ENCODE measurements around the gene ZNF682. TPM values are rescaled to one million over a fixed set of nuclear protein-coding genes. Genes with fewer than 3 reads are reported as not detected.
"Not testable (repeated sequence)": the region's sequence is repeated elsewhere in the genome, so short reads cannot be mapped to it uniquely, and the experiment has no call there.

Gene ZNF682
- total RNA-seq (ENCODE audit: unreplicated experiment), result 23.9 TPM
- long read RNA-seq, transcript ZNF682-203 (4 exons, 3,245 nt), result major isoform, 8 of 13 reads
- long read RNA-seq, partial matches to known transcripts, result 0 of 13 reads
- long read RNA-seq, other reads (novel, unspliced or antisense), result 3 of 13 reads

DNA sequence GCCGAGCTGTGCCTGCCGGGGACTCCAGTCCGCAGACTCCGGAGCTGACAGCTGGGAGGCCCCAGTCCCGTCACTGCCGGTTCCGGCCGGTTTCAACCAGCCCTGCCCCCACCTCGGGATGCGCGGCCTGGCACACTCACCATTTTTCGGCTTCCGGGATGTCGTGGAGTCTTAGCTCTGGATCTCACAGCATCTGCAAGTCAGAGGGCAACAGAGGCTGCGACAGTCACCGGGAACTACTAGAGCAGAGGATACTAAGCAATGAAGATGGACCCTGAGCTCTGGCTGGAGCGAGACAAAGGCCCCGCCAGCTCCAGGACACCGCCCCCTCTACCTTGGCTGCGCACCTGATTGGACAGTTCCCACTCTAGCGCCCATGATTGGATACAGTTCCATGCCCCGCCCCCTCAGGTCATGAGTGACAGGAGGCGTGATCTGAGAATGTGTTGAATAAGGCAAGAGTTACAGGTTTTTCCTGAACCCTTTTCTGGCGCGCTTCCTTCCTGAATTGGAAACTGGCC lies at the start of gene ZNF682:
TSS of gene ZNF682 (minus strand) at position 303 of the 521 bp plus-strand sequence. CDS start at position 143, 160 bp downstream.
- Mint-ChIP-seq H3K36me3 (ENCODE audit: unreplicated experiment) (no peaks in the 10 kb centered on the region), H3K27ac (ENCODE audit: unreplicated experiment) (peak within 1 kb of the TSS; percentile 98), H3K4me1 (ENCODE audit: low read depth, unreplicated experiment) (peaks cover 12% of the 10 kb centered on the region), H3K9me3 (ENCODE audit: unreplicated experiment) (peaks cover 5% of the 10 kb centered on the region), H3K27me3 (ENCODE audit: unreplicated experiment) (no peaks in the 10 kb centered on the region), H3K4me3 (ENCODE audit: unreplicated experiment) (peak within 1 kb of the TSS; percentile 87)
- TF ChIP-seq, protein P1, sequence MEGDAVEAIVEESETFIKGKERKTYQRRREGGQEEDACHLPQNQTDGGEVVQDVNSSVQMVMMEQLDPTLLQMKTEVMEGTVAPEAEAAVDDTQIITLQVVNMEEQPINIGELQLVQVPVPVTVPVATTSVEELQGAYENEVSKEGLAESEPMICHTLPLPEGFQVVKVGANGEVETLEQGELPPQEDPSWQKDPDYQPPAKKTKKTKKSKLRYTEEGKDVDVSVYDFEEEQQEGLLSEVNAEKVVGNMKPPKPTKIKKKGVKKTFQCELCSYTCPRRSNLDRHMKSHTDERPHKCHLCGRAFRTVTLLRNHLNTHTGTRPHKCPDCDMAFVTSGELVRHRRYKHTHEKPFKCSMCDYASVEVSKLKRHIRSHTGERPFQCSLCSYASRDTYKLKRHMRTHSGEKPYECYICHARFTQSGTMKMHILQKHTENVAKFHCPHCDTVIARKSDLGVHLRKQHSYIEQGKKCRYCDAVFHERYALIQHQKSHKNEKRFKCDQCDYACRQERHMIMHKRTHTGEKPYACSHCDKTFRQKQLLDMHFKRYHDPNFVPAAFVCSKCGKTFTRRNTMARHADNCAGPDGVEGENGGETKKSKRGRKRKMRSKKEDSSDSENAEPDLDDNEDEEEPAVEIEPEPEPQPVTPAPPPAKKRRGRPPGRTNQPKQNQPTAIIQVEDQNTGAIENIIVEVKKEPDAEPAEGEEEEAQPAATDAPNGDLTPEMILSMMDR (IDR thresholded peaks at IDR 0.05; ENCODE audit: partially characterized antibody, unreplicated experiment), result no peak
- peak; percentile 98 for DNase-seq

- H3K27me3 Mint-ChIP-seq (ENCODE audit: unreplicated experiment); H3K36me3 Mint-ChIP-seq (ENCODE audit: unreplicated experiment): not testable (repeated sequence)
- peaks cover 43% of the 10 kb centered on the region for H3K4me1 Mint-ChIP-seq (ENCODE audit: low read depth, unreplicated experiment)
- peaks cover 20% of the 10 kb centered on the region for H3K9me3 Mint-ChIP-seq (ENCODE audit: unreplicated experiment)
- H3K27ac Mint-ChIP-seq (ENCODE audit: unreplicated experiment), result peak overlapping the region; percentile 95
- H3K4me3 Mint-ChIP-seq (ENCODE audit: unreplicated experiment), result peak overlapping the region; percentile 97
- peak; percentile 24 for DNase-seq
Observed at GRCh38 chr19:20082876-20083275, 43.6 kb upstream of the ZNF682 start.

DNA sequence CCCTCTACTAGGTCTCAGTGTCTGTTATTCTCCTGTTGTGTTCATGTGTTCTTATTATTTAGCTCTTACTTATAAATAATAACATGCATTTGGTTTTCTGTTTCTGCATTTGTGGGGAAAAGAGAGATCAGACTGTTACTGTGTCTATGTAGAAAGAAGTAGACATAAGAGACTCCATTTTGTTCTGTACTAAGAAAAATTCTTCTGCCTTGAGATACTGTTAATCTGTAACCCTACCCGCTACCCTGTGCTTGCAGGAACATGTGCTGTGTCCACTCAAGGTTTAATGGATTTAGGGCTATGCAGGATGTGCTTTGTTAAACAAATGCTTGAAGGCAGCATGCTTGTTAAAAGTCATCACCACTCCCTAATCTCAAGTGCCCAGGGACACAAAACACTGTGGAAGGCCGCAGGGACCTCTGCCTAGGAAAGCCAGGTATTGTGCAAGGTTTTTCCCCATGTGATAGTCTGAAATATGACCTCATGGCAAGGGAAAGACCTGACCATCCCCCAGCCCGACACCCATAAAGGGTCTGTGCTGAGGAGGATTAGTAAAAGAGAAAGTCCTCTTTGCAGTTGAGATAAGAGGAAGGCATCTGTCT lies 43.0 kb upstream of the ZNF682 start:
- H3K27me3 Mint-ChIP-seq (ENCODE audit: unreplicated experiment); H3K36me3 Mint-ChIP-seq (ENCODE audit: unreplicated experiment): not testable (repeated sequence)
- Mint-ChIP-seq H3K27ac (ENCODE audit: unreplicated experiment) (peak overlapping the region; percentile 95), H3K4me1 (ENCODE audit: low read depth, unreplicated experiment) (peaks cover 39% of the 10 kb centered on the region), H3K9me3 (ENCODE audit: unreplicated experiment) (peaks cover 17% of the 10 kb centered on the region), H3K4me3 (ENCODE audit: unreplicated experiment) (peak overlapping the region; percentile 97)
- DNase-seq, result peak; percentile 57

- Mint-ChIP-seq H3K4me3 (ENCODE audit: unreplicated experiment) (peak overlapping the region; percentile 97), H3K36me3 (ENCODE audit: unreplicated experiment) (no peaks in the 10 kb centered on the region), H3K27me3 (ENCODE audit: unreplicated experiment) (peaks cover 9% of the 10 kb centered on the region), H3K27ac (ENCODE audit: unreplicated experiment) (peak overlapping the region; percentile 95), H3K4me1 (ENCODE audit: low read depth, unreplicated experiment) (peaks cover 35% of the 10 kb centered on the region), H3K9me3 (ENCODE audit: unreplicated experiment) (peaks cover 17% of the 10 kb centered on the region)
- TF ChIP-seq, protein P1 (IDR thresholded peaks at IDR 0.05; ENCODE audit: partially characterized antibody, unreplicated experiment), result no peak
- DNase-seq, result no peak
Observed at GRCh38 chr19:20080656-20081055, 41.4 kb upstream of the ZNF682 start.

DNA sequence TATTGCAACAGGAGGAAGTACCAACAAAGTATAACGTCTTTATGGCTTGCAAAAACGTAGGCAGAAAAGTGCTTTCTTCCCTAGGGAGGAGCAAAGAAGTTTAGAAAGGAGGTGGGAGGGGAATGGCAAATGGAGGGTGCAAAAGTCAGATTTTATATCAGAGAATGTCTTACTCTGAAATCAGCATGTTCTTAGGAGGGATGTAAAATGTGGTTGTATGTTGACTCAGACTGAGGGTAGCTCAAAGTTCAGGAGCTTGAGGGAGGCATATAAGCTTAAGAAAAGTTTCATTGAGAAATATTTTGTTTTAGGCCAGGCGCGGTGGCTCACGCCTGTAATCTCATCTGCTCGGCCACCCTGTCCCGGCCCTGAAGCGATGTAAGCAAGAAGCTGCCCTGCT lies 40.2 kb upstream of the ZNF682 start:
- H3K4me3 Mint-ChIP-seq (ENCODE audit: unreplicated experiment), result peak overlapping the region; percentile 97
- peak overlapping the region; percentile 95 for H3K27ac Mint-ChIP-seq (ENCODE audit: unreplicated experiment)
- peaks cover 9% of the 10 kb centered on the region for H3K27me3 Mint-ChIP-seq (ENCODE audit: unreplicated experiment)
- H3K9me3 Mint-ChIP-seq (ENCODE audit: unreplicated experiment), result peaks cover 17% of the 10 kb centered on the region
- DNase-seq, result no peak
- TF ChIP-seq, protein P1 (IDR thresholded peaks at IDR 0.05; ENCODE audit: partially characterized antibody, unreplicated experiment), result no peak
- H3K36me3 Mint-ChIP-seq (ENCODE audit: unreplicated experiment), result no peaks in the 10 kb centered on the region
- H3K4me1 Mint-ChIP-seq (ENCODE audit: low read depth, unreplicated experiment), result peaks cover 35% of the 10 kb centered on the region

DNA sequence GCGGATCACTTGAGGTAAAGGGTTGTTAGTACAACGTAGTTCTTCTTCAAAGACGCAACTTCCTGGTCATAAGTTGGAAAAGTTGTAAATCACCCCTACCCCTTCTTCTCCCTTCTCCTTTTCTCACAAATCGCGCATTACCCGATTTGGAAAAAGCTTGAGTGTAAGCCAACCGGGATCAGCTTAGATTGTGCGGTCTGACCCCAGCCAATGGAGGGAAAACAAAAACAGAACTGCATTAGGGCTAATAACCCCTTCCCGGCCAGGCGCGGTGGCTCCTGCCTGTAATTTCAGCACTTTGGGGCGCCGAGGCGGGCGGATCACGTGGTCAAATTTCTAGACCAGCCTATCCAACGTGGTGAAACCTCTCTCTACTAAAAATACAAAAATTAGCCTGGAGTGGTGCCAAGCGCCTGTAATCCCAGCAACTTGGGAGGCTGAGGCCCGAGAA lies 39.3 kb upstream of the ZNF682 start:
- peak overlapping the region; percentile 97 for H3K4me3 Mint-ChIP-seq (ENCODE audit: unreplicated experiment)
- H3K36me3 Mint-ChIP-seq (ENCODE audit: unreplicated experiment), result no peaks in the 10 kb centered on the region
- H3K27me3 Mint-ChIP-seq (ENCODE audit: unreplicated experiment), result peaks cover 9% of the 10 kb centered on the region

More for the DNA sequence above, 39.3 kb upstream of the ZNF682 start:
- TF ChIP-seq, protein P1 (IDR thresholded peaks at IDR 0.05; ENCODE audit: partially characterized antibody, unreplicated experiment), result no peak
- peak; percentile 48 for DNase-seq
- Mint-ChIP-seq H3K4me1 (ENCODE audit: low read depth, unreplicated experiment) (peaks cover 35% of the 10 kb centered on the region), H3K27ac (ENCODE audit: unreplicated experiment) (peak overlapping the region; percentile 95), H3K9me3 (ENCODE audit: unreplicated experiment) (peaks cover 16% of the 10 kb centered on the region)
